Umbilical cord (tissue), 2 donors: ENCODE data around the gene GLYR1. TPM values are rescaled to one million over a fixed set of nuclear protein-coding genes. Genes with fewer than 3 reads are reported as not detected.
A peak's percentile ranks its signal among the peaks of the same experiment; 100 is the strongest.

Experiments used
- DNase-seq: peaks from one replicate; pipeline ENCODE4 v3.0.0-alpha.2; 2015; ENCODE audit warnings: low spot score
- total RNA-seq: library from RNA; depleted of rRNA; stranded (reverse); fragments of >200 nt; gene quantifications from one replicate; pipeline ENCODE4 v1.2.3, GENCODE V29; 2014; ENCODE audit warnings: low replicate concordance; ENCODE audit not compliant: insufficient read depth

The GLYR1 gene
- total RNA-seq, 1 donor from 2014 or later: 28.6 TPM

DNA sequence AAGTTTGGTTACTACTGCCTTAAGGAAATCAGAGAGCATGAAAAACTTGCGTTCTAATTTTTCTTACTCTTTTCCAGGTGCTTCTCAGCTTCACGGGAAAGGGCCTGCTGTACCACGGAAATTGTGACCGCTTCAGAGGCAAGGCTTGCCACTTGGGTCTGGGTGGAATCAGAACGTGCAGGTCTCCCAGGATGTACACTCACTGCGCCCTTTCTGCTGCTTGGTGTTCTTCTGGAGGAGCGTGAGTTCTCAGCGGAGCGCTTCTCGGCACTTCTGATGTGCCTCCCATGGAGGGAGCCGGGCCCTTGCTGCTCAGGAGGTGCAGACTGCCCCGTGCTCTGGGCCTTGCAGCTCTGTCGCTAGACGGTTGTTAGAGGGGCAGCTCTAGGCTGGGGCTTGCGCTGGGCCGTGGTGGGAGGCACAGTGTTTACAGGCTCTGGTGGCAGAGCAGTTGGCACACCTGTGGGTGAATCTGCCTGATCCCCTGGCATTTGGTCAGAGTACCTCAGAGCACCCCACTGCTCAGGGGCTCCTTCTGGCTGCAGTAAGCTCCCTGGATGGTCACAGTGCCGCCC is 33.0 kb upstream of the GLYR1 start:
- DNase-seq: no peak

DNA sequence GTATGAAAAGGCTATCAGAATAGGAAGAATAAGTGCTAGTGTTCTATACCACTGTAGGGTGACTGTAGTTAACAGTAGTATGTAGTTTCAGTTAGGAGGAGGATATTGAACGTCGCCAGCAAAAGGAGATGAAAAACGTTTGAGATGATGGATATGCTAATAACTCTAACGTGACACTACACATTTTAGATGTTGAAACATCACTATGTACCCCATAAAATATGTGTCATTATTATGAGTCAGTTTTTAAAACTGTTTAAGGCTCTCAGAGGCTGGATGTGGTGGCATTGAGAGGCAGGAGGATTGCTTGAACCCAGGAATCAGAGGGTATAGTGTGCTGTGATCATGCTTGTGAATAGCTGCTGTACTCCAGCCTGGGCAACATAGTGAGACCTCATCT is 32.0 kb upstream of the GLYR1 start:
- no peak for DNase-seq

DNA sequence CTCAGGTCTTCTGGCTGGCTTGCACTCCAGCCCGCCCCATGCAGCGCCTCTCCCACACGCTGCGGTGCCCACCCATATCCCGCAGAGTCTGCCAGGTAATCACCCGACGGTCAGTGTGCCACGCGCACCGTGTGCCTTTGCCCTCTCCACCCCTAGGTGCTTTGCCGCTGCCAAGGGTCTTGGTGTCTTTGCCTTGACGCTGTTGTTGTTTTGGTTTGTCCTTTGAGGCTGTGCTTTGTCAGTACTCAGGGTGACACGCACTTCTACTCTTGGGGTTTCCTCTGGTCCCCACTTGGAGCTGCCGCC is 30.2 kb upstream of the GLYR1 start:
- DNase-seq: no peak

DNA sequence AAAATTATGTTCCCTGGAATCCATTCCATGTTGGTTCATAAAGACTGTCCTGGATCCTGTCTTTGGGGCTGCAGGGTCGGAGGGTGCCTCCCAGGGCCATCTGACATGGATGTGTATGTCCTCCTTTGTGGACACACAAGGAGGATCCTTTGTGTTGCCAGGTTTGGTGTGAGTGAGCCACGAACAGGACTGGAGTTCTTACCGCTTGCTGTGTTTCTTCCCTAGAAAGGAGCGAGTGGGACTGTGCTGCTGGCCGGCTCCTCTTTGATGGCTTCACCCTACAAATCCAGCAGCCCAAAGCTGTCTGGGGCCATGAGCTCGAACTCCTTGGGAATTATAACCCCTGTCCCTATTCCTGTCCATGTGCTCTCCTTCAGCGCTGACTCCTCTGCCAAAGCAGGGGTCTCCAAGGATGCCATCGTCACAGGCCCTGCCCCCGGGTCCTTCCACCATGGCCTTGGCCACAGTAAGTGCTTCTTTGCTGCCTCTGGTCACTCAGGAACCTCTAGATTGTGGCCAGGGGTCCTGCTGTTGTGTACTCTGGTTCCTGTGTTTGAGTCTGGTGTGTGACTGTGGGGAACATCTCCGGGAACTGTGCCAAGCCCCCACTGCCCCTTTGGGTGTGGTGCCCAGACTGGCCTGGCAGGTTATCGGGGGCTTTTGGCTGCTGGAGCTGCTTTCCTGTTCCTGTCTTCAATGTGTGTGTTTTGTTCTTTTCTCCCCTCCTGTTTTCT is 29.7 kb upstream of the GLYR1 start:
- peak; percentile 13 for DNase-seq

DNA sequence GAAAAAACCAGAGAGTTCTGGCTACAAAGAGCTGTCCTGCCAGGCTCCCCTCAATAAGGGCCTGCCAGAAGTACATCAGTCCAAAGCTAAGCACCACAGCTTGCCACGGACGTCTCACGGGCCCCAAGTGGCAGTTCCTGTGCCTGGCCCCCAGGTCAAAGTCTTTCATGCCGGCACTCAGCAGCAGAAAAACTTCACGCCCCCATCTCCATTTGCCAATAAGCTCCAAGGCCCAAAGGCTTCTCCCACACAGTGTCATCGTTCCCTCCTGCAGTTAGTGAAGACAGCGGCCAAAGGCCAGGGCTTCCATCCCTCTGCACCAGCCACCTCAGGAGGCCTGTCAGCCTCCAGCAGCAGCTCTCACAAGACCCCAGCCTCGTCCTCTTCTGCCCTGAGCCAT is 27.6 kb upstream of the GLYR1 start:
- no peak for DNase-seq

DNA sequence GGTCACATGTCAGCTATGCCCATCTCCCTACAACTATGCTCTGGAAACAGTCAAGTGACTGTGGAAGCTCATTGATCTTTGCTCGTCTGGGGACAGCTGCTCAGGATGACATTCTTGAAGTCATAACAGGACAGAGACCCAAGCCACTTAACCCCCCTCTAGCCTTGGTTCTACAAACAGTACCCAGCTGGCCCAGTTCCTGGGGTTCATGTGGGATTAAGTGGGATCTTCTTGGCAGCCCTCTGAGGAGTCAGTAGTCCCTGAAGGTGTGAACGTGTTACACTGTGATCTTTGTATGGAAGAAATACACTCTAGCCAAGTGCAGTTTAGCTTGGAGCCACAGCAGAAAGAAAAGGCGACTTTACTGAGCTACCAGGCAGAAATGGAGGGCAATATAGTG is 26.0 kb upstream of the GLYR1 start:
- no peak for DNase-seq

DNA sequence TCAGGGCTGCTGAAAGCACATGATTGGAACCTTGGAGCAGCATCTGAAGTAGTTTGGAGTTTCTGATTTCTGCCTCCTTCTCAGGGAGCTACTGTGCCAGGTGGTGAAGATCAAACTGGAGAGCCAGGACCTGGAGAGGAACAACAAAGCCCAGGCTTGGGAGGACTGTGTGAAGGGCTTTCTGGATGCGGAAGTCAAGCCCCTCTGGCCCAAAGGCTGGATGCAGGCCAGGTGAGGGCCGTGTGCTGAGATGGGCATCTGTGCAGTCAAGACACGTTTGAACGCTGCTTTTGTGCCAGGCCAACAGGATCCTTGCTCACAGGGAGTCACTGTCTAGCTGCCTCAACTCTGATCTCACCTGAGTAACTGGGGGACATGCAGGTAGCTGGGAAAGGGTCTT is 24.0 kb upstream of the GLYR1 start:
- no peak for DNase-seq

DNA sequence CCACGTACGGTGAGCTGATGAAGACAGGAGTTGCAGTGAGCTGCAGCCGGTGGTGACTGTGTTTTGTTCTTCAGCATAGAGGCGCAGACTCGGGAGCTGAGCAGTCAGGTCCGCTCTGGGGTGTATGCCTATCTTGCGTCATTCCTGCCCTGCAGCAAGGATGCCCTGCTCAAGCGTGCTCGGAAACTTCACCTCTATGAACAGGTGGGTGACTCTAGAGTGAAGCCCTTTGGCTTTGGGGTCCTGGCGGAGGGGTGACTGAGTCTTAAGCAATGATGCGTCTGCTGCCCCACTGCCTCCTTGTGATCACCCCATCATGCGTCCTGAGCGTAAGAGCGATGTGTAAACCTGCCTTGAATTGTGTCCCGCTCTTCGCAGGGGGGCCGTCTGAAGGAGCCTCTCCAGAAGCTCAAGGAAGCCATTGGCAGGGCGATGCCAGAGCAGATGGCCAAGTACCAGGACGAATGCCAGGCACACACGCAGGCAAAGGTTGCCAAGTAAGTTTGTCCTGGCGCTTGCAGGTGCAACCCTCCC is 23.1 kb upstream of the GLYR1 start:
- DNase-seq: no peak

DNA sequence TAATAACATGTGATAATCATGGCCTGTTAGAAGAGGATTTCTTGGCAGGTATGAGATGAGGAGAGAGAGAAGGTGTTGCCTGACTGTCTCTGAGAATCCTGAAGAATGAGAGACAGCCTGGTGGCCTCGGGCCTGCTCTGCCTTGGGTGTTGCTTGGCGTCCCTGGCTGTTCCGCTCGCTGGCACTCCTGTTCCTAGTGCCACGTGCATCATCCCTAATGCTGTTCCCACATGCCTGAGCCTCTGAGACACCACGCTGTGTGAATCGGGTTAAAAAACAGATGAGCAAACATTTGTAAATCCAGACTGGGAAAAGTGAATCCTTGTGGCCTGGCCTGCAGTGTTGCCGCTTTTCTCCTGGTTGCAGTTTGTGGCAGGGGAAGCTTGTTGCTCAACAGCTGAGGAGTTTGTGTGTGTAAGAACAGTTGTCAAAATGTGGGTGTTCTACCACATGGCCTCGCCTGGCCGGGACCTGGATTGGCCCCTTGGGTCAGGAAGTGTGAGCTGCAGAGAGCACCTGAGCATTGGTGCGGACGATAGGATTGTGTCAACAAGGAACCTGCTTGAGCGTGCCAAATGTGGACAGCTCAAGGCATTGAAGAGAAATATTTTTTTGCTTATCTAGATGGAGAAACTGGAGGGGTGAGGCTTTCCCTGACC is 22.2 kb upstream of the GLYR1 start:
- no peak for DNase-seq

DNA sequence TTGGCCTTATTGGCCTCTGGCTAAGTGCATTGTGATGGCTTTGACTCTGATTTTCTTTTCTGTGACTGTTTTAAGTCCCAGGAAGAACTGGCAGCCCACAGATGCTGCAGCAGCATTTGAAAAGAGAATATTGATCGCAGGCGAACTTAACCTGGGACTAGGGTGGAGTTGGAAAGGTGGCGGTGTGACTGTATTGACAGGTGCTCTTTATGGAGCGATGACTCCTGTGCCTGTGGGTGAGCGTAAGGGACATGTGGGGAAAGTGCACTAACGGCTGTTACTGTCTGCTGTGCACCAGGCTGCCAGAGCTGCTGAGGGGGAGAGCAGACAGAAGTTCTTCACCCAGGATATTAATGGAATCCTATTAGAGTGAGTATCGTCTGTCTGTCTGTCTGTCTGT is 21.4 kb upstream of the GLYR1 start:
- DNase-seq: no peak

DNA sequence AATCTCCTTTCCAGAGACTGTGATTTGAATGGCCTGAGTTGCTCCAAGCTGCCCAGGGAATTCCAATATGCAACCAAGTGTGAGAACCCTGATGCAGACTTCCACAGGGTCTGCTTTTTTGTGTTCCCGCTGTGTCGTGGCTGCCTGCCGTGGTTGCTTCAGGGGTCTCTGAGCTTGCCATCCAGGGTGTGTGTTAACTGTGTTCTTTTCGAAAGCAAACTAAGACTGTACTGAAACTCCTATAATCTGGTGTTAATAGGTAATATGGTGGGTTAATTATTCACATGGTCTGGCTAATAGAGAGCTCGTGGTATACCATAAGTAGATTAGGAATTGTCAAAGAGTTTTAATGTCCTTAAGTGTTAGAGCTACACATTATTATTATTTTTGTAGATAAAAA is 20.9 kb upstream of the GLYR1 start:
- no peak for DNase-seq

DNA sequence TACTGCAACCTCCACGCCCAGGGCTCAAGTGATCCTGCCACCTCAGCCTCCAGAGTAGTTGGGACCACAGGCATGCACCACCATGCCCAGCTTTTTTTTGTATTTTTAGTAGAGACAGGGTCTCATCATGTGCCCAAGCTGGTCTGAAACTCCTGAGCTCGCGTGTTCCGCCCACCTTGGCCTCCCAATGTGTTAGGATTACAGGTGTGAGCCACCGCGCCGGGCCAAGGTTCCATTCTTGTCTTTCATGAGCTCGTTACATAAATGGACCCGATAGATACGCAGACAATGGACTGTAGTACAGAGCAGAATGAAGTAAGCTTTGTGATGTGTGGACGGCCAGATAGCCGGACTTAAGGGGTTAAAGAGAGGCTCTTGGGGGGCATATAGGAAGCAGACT is 19.5 kb upstream of the GLYR1 start:
- no peak for DNase-seq

DNA sequence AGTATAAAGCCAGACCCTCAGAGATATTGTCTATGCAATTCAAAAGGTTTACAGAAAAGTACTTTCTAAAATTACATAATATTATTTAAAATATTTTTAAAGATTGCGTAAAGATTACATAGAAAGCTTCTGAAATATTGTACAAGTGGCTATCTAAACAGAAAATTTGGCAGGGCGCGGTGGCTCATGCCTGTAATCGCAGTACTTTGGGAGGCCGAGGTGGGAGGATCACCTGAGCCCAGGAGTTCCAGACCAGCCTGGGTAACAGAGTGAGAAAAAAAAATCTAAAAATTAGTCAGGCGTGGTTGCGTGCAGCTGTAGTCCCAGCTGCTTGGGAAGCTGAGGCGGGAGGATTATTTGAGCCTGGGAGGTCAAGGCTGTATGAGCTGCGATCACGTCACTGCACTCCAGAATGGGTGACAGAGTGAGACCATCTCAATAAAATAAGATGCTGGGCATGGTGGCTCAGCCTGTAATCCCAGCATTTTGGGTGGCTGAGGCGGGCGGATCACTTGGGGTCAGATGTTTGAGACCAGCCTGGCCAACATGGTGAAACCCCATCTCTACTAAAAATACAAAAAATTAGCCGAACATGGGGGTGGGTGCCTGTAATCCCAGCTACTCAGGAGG is 18.3 kb upstream of the GLYR1 start:
- no peak for DNase-seq

DNA sequence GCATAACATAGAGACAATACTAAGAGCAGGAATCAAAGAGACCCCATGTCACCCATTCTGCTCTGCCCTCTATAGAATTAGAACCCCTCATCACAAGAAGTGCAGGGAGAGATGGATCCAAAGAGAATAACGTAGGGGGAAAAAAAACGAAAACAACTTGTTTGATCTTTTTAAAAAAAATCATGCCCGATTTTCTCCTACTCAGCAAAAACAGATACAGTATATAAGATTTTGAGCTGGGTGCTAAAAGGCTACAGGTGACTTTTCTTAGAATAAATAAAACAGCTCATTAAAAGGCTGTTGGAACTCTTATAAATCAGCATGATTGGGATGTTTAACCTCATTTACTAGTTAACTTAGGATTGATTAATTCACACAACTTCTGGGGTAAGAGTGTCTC is 17.6 kb upstream of the GLYR1 start:
- DNase-seq: no peak

DNA sequence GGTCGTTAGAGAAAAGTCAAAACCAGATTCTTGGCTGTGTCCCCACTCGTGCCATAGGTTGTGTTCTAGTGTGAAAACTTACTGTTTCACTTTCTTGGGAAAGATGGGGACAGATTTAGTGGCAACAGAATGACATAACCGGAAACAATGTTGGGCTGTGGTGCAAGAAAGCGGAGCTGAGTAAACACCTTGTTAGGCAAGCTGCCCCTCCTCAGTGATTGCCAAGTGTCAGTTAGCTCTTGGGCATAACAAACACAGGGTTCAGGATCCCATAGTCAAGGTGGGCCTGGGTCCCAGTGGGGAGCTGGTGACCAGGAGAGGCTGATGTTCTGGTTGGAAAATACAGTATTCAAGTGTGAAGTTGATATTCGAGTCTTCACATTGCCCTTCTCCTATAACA is 15.6 kb upstream of the GLYR1 start:
- DNase-seq: no peak

DNA sequence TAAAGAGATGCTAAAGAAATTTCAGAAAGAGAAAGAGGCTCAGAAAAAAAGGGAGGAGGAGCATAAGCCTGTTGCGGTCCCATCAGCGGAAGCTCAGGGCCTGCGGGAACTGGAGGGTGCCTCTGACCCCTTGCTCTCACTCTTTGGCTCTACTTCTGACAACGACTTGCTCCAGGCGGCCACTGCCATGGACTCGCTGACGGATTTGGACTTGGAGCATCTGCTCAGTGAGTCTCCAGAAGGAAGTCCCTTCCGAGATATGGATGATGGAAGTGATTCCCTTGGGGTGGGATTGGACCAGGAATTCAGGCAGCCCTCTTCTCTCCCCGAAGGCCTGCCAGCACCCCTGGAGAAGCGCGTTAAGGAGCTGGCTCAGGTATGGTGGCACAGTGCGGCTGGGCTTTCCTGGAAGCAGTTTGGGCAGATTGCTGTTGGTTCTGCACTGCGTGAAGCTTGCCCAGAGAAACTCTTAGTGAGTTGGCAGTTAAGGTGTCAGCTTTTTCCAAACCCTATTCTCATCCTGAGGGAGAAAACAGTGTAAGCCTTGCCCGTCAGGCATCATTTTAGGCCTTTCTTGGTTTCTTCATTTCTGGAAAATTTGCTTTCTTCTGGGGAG is 13.7 kb upstream of the GLYR1 start:
- no peak for DNase-seq

DNA sequence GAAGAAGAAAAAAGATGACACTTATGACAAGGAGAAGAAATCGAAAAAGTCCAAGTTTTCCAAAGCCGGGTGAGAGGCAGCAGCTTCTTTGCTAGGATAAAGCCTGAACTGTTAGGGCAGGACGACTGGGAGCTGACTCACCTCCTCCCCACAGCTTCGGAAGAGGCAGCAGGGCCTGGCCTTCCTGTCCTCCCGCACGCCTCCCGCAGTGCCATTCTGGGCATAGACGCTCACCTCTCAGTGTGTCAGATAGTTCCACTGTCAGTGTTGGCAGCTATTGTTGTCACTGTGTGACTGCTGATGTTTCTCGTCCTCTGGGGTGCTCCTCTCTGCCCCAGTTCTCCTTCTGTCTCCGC is 12.8 kb upstream of the GLYR1 start:
- no peak for DNase-seq

DNA sequence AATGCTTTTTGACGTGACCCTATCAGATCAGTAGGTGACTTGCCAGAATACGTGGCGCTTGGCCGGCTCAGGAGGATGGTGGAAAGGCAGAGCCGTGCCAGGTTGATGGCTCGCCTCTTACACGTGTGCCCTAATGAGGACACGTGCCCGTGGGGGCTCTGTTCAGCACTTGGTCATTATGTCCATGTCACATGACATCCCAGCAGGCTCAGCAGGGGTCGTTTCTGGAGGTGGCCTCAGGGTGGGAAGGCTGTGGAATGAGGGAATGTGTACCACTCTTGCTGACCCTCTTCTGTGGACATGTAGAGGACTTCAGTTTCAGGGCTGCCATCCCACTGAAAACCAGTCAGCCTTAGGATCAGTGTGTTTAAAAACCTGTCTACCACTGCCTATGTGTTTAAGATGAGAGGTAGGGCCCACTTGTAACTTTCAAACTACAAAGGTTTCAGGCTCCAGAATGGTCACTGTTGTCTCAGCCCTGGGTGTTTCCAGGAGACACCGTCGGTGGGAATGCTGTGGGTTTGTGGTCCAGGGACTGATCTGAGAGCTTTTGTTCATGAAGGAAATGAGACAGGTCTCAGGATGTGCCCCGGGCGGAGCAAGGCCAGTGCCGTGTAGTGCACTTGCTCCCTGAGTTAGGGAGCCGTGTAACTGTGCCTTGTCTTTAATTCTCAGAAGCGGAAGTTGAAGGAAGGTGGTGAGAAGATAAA is 12.3 kb upstream of the GLYR1 start:
- DNase-seq: no peak

DNA sequence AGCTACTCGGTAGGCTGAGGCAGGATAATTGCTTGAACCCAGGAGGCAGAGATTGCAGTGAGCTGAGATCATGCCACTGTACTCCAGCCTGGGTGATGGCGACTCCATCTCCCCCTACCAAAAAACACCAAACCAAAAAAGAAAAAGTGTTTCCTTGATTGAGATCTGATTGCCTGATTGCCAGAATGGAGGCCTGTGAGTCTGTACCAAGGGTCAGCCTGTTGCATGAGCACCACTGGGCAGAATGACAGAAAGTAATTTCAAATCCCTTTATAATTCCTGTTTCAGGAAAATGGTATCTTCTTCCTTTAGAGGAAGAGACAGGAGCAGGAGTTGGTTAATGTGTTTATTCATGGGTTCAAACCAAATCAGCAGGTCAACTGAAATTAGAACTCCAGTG is 8.7 kb upstream of the GLYR1 start:
- no peak for DNase-seq

DNA sequence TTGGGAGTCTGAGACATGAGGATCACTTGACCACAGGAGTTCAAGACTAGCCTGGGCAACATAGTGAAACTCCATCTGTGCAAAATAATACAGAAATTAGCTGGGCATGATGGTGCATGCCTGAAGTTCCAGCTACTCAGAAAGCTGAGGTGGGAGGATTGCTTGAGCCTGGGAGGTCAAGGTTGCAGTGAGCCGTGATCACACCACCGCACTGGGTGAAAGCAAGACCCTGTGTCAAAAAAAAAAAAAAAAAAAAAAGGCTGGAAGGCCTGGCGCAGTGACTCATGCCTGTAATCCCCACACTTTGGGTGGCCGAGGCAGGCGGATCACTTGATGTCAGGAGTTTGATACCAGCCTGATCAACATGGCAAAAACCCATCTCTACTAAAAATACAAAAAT is 8.3 kb upstream of the GLYR1 start:
- no peak for DNase-seq

DNA sequence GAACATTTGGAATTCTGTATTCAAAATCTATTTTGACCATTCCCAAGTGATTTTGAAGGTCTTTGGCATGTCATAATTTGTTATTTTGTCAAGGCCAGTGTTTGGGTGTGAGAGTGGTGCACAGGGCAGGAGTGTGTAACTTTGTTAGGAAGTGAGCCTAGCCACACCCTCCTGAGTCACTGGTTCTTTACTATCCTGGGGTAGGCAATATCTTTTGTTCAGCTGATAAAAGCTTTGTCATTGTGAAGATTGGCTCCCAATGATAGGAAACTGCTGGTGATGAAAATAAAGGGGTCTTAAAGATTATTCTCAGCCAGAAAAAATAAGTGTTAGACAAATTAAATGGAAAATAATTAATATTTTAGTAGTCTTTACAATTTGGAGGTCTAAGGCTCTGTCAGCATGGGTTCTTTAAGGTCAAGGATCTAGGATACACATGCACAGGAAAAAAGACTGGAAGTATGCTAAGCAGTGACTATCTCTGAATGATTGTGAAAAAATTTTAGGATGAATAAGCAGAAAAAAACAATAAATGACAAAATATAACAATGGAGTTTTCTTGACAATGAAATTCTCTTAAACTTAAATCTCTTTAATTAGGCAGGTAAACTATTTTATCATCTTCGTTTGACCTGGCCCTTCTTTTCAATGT is 5.3 kb upstream of the GLYR1 start:
- no peak for DNase-seq
